ENCODE data around the gene S100A11.

S100A11 gene

DNA sequence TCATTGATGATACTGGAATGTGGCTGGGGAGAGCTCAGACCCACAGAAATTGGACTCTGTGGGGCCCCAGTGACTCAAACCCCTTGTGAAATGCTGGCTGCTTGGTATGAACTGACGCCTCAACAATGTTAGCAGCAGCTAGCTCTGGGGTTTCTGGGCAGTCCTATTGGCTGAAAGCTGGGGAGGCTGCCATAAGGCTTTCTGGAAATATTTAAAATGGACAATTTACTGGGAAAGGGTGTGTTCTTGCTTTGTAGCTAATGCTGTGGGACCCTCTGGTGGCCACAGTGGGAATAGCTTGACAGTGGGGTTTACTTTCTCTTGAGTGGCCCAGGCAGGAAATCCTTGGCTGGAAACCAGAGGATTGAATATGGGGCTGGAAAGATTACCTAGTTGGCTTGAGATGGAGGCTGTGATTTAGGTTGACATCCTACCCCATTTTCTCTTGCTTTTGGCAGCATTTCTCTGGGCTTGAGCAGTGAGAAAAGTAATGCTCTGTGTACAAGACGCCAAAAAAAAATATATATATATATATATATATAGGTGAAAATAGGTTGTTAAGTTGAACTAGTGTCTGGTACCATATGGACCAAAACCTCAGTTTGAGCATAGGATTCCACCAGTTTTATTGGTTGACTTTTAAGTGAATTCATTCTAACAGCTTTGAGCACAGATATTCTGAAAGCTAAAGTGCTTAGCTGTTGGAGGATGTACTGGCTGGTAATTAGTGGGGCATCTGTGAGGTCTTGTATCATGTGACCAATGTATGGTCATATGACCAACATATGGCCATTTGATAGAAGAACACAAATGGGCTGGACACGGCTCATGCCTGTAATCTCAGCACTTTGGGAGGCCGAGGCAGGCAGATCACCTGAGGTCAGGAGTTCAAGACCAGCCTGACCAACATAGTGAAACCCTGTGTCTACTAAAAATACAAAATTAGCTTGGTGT lies 34.9 kb downstream of the S100A11 start:
- peak; percentile 92 for DNase-seq

DNA sequence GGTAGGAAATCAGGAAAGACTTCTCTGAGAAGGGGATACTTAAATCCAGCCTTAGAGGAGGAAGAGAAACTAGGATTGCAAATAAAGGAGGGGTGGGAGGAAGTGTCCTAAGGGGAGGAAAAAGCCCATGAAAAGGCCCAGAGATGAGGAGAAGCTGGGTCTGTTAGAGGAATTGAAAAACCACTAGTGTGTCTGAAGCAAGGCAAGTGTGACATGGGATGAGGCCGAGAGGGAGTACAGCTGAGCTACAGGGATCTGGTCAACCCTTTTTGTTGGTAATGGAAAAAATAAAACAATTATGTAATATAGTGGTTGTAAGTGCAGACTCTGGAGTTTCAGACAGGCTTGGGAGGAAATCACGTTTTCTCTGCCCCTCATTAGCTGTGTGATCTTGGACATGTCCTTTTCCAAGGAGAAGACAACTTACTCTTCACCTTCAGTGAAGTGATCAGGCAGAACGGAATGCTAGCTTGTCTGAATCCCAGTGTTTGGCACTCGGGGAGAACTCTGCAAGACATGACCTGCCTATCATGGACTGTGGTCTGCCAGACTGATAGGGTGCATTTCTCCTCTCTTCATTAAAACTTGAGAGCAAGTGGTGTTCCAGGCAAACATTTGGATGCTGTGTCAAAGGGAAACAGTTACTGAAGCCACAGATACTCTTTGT lies 35.7 kb downstream of the S100A11 start:
- no peak for DNase-seq

DNA sequence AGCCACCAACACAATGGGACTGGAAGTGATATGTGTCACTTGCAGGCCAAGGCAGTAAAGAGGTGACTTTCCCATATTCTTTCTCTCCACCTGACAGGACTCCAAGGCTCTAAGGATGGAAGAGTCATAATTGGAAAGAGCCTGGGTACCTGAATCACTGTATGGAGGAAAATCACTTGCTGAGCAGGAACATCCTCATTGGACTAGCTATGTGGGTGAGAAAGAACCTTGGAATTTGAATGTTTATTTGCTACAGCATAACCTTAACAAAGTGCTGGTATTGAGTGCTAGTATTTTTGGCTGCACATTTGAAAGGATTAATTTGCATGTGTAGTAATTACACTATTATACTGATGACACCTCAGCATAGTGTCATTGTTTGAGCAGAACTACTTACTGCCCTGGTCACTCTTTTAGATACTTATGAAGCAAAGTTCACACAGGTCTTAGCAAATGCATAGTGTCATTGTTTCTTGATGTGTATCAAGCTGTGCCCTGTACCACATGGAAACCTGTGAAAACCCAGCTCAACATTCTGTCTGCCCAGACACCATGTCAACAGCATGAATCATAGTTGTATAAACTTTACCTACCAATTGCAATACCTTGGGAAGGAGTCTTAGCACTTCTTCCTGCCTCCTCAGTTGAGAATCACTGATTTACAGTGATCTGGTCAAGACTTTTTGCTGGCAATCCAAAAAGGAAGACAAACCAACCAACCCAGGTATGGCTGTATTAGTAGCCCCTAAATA lies 38.0 kb downstream of the S100A11 start:
- DNase-seq, result no peak

DNA sequence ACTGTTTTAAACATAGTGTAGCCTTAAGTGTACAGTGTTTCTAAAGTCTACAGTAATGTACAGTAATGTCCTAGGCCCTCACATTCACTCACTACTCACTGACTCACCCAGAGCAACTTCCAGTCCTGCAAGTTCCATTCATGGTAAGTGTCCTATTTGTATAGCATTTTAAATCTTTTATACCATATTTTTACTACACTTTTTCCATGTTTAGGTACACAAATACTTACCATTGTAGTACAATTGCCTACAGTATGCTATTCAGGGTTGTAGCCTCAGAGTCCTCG lies 39.6 kb downstream of the S100A11 start:
- DNase-seq, result no peak

DNA sequence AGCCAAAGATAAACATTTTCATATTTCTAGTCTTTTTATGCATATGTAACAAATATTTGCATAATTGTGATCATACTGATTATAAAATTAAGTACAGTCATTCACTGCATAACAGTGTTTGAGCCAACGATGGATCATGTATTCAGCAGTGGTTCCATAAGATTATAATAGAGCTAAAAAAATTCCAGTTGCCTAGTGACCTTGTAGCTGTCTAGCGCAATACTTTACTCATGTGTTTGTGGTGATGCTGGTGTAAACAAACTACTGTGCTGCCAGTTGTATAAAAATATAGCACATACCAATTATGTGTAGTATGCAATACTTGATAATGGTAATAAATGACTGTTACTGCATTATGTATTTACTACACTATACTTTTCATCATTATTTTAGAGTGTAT lies 41.0 kb downstream of the S100A11 start:
- no peak for DNase-seq

DNA sequence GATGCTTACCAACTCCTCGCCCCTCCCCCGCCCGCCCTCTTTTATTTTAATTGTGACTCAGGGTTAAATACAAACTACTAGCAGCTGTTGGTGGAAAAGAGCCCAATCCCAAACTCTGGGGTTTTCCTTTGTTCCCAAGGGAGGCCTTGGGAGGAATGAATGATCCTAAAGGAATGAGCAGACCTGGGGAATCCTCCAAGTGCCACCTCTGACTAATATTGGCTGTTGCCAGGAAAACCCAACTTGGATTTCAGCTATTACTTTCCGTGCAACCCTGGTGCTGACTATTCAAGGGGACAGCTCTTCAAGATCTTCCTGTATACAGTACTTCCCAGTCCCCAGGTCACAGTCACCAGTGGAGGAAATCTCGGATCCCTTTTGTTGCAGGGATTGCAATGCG lies 41.8 kb downstream of the S100A11 start:
- peak; percentile 27 for DNase-seq

DNA sequence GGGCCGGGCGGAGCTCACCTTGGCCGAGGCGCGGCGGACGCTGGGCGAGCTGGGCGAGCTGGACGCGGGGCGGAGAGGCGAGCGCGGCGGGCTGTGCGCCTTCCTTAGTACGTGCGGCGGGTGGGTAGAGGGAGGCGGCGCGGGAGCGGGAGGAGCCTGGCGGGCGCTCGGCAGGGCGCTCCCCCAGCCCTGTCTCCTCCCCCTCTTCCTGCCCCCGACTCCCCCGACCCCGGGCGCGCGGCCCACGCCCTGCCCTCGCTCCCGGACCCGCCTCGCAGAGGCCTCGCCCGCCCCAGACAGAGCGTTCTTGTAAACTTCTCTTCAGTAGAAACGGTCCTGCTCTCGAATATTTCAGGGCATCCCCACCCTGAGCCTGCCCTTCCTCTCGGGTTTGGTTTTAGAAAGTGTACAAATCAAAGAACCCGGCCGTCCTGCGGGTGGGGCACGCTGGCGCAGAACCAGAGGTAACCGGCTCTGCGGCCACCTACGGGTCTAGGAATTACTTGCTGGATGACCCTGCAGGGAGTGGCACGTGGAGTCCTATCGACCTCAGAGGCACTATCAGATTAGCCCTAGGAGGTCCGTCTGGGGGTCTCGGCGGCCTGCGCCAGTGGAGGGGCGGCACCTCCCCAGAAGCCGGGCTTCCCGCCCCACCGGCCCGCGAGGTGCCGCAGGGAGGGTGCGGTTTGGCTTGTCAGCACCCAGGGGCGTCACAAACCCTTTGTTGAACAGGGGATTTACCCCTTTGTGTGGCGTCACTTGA lies 42.9 kb downstream of the S100A11 start, which contains the start of gene S100A10:
S100A10 (minus strand) TSS at position 126 of the 763 bp plus-strand sequence. CDS start 7,629 bp downstream, outside the sequence.
- peak; percentile 76 for DNase-seq

DNA sequence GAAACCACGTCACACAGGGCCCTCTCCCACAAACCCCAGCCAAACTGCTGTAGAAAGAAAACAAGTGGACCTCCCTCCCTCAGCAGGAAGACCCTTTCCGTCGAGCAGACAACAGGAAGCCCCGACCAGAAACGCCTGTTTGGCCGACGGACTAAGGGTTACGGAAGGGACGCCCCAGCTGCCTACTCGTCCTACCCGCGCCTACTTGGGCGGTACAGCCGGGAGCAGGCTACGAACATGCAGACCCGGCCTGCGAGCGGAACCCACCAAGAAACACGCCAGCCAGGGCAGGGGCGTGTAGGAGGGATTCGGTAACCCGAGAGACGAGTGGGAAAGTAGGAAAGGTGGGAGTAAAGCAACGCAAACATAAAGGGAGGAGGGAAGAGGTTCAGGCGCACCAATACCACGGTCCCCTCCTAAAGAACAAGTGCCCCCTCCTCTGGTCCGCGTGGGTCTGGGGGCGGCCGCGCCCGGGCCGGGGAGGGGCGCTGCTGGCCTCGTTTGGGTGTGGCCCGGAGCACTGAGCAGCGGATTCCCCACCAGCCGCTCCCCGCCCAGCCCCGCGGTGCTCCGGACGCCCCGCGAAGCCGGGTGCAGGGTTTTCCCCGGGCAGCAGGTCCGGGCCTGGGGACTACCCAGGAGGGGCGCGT lies 43.6 kb downstream of the S100A11 start:
- peak; percentile 44 for DNase-seq

DNA sequence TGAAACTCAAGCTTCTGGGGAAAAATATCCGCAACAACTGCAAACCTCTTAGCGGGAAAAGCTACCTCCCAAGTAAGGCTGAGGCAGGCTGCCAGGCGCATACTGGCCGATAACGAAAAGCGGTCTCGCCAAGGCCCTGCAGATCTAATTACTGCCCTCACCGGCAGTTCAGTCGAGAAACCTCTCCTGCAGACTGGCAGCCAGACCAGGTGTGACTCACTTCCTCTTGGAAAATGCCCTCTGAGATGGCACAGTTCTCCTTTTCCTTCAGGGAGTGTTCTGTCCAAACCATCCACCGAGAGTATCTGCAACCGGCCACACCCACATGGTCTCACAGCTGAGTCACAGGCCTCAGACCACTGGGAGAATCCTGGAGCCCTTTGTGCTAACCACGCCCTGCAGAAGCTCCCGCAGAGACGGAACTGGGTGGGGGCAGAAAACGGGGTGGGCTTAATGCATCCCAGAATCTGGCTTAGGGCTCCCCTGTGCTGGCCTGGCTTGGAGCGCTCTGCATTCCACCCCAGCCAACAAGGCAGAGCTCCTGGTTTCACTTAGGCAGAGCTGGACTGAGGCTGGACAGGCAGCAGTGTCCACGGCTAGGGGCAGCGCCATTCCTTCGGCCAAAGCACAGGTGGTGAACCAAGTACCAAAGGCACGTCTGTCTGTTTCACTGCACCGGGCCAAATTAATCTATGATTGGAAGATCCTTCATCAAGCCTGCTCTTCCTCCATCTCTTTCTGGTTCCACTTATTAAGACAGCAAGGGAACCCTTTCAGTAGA lies 44.3 kb downstream of the S100A11 start:
- peak; percentile 23 for DNase-seq

DNA sequence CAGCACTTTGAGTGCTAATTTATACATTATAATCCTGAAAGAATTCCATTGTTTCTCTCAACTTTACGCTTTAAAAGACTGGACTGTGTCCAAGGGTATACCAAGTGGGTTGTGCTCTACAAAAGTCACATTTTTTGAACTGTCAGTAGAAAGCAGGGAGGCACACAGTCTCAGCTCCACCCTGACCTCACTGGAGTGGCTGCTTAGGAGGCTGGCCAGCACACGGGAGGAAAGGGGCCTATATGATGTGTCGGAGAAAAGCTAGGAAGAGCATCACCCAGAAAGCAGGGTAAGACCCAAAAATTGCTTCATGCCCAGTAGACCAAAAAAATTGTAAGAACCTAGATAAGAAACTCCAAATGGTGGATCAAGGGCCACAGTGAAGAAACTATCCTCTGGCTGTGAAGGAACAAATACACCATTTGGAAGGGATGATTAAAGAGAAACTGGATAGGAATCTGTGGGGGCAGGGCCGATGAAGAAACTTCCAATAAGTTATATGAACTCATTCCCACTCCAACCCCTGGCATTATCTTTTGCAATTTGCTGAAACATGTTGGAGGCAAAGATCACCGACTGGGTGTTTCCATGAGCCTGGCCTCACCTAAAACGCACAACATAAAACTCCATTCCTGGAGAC lies 45.0 kb downstream of the S100A11 start:
- no peak for DNase-seq

DNA sequence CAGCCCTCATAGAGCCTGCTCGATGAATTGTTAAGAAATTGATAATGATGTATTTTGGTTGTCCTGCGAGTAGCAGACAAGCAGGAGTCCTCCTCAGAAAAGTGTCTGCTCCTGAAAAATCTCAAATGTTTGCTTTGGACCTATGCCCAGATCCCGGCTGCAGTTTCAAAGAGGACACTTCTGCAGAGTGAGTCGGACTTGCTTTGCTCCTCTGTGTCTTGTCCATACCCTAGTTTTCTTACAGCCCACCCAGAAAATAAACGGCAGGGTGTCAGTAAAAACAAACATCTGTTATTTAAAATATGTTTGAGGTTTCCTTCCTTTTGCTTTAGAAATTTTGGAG lies 46.0 kb downstream of the S100A11 start:
- DNase-seq, result no peak

DNA sequence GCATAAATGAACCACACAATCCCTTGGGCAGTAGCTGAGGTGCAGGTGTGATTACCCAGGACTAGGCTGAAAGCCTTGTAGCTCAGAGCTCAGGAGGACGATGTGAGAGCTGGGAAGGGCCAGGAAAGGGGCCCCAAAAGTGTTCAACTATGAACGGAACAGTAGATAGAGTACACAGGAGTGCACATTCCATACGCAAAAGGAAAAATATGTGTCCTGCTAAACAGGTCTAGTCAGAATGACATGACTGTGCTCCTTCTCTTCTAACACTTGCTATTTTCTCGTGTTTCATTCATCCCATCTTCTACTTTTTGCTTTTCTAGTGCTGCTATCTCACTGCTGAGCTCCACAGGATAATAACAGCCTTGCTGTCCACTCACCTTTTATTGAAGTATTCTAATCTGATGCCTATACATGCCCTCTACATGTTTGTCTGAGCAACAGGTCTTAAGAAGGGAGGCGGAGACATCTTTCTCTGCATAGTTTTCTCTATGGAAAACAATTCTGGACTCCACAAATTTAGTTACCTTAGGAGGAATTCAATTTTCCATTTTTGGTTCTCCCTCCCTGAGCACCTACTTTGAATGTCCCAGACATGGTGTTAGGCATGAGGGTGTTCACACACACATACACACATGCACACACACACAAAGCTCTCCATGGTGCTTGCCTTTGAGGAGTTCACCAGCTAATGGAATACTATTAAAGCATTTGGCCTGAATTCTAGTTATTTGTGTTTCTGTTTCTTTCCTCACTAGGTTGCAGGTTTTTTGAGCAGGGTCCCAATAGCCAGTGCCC lies 46.5 kb downstream of the S100A11 start:
- DNase-seq, result no peak

DNA sequence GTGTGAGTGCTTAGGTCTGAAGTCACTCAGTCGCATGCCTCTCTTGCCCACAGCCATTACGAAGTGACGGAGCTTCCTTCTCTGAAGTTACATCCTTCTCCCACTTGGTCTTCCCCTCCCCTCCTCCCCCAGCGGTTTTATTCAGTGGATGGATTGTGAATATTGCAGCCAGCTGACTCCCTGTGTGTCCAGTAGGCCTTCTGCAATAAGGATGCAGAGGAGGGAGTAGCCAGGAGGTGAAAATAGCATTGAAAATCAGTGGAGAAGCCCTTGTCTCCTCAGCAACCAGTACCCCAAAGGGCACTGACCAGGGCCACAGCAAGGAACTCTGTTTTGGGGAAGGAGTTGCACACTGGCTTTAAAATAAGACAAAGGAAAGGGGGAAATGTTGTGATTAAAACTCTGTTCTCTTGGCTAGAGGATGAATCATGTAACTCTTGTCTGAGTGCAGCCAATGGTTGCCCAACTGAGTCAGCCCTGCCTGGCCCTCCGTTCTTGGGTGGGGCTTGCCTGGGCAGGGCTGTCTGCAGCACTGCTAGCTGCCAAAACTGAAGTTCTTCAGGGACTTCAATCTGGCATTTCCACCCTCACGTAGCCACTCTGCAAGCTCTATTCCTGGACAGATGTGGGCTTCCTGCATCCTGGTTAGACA lies 47.5 kb downstream of the S100A11 start:
- DNase-seq, result no peak

DNA sequence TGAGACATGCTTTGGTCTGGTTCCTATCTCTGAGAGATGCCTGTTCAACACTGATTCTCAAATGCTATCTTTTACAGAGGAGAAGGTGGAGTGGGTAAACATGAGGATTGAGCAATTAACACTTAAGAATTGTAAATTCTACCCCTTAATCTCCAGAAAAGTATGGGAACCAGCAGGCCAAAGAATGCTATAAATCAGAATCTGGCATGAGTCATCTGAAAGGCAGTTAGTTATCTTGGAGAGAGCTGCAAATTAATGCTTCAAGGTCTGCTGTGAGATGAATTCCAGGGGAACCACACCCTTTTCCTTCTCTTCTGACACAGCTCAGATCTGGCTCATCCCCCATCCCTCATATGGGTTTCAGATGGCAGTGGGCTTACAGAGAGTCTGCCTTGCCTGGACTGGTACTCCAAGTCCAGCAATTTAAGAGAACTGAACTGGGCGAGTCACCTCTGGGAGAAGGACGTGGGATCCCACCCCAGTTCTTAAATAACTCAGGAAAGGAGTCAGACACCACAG lies 48.3 kb downstream of the S100A11 start:
- no peak for DNase-seq

DNA sequence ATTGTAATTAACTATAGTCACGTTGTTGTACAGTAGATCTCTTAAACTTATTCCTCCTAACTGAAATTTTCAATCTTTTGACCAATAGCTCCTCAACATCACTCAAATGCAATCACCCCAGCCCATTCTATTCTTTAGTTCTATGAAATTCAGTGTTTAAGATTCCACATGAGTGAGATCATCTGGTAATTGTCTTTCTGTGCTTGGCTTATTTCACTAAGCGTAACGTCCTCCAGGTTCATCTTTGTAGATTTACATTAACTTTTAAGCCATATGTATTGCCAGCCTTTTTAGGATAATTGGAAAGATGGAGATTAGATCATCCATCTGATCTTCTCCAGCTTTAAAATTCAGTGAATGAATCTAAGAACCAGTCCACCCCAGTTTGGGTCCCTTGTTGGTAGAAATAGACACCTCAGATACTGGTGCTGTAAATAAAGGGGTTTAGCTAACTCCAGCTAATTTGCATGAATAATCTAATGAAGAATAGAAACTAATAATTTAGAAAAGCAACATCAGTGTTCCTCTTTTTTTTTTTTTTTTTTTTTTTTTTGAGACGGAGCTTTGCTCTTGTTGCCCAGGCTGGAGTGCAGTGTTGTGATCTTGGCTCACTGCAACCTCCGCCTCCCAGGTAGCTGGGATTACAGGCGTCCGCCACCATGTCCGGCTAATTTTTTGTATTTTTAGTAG lies 50.2 kb downstream of the S100A11 start:
- DNase-seq, result no peak

DNA sequence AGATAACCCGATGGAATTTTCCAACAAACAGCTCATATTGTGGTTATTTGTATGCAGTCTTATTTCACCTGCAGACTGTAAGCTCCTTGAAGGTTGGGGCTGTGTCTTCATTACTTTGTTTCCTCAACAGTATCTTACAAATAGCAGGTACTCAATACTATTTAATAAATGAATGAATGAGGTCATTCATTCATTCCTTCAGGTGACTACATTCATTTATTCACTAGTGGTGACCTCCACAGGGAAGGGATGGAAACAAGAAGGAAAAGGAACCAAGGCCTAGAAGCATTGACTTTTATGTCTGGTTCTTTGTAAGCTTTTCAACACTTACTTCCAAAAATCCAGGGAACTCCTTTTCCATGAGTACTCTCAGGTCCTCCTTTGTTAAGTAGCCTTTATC lies 51.0 kb downstream of the S100A11 start:
- DNase-seq, result no peak

DNA sequence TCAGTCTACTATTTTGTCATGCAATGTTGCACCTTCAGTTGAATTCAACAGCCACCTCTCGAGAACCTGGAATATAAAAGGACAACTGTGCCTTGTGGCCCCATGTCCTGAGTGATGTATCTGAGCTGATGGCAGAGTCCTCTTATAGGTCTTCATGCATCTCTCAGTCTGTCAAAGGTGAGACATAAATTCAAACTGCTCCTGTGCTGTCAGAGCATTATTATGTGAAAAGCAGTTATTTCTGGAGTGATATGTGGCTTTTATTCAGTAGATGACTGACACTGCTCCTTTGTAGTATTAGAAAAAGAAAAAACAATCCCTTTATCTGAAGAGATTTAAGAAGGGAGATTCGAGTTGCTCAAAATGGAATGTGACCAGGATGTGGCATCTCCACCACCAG lies 51.5 kb downstream of the S100A11 start:
- DNase-seq, result no peak

DNA sequence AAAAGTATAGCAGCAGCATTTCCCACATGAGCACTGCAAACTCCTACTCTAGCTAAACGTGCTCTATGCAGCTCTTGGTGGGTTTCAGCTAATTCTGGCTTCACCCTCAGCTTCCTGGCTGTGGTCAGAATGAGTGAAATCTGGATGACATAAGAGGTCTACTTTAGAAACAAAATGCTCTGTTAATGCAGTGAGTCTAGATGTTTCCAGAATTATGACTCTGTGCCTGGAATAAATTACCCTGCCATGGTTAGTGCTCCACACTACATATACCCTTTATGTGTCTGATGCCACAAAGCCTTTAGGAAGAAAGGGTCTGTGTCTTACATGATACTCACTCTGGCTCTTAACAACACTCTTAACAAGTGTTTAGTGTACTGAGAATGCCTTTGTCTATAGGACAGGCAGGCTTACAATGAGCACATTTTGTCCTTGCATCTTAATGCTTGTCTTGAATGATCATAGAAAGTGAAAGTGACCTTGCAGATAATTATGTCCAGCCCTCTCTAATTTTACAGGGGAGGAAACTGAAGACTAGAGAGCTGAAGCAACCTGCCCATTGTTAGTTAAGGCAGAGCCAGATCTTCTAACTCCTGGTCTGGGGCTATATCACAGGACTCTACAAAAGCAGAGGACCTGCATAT lies 52.4 kb downstream of the S100A11 start:
- no peak for DNase-seq

All from NCI-H82 (cell line).